Neutrophil (primary cell): Measurements from ENCODE around the gene WT1.
A peak's percentile ranks its signal among the peaks of the same experiment; 100 is the strongest.
"Not testable (repeated sequence)": the region's sequence is repeated elsewhere in the genome, so short reads cannot be mapped to it uniquely, and the experiment has no call there.

Experiments used
- H3K27ac ChIP-seq: fragments of 200-600 bp; sonication (generic); 2 replicates; pipeline ENCODE4 v1.5.1; 2016; ENCODE audit warnings: mild to moderate bottlenecking, moderate library complexity
- H3K27me3 ChIP-seq: fragments of 200-600 bp; sonication (generic); 2 replicates; pipeline ENCODE4 v1.6.0; 2016; ENCODE audit warnings: mild to moderate bottlenecking
- H3K36me3 ChIP-seq: fragments of 200-600 bp; sonication (generic); 2 replicates; pipeline ENCODE4 v1.5.1; 2017
- H3K4me1 ChIP-seq, 2 experiments: fragments of 200-600 bp in 1 of 2; sonication (generic) in 1 of 2; 1 replicate in 1 of 2; 2 replicates in 1 of 2; pipeline versions ENCODE4 v1.5.1 to v1.6.1; 2013 to 2016; ENCODE audit warnings: low read depth in 1 of 2, low read length in 1 of 2, mild to moderate bottlenecking in 1 of 2, moderate library complexity in 1 of 2; ENCODE audit not compliant: control insufficient read depth in 1 of 2, insufficient read depth in 1 of 2
- H3K4me3 ChIP-seq, 2 experiments: fragments of 200-600 bp in 1 of 2; sonication (generic) in 1 of 2; 1 replicate in 1 of 2; 2 replicates in 1 of 2; pipeline ENCODE4 v1.5.1; 2013 to 2016; ENCODE audit warnings: low read depth in 1 of 2, low read length in 1 of 2, mild to moderate bottlenecking in 1 of 2, moderate library complexity in 1 of 2
- H3K9me3 ChIP-seq: fragments of 200-600 bp; sonication (generic); 2 replicates; pipeline ENCODE4 v1.5.1; 2016
- CTCF ChIP-seq: fragments of 200-600 bp; sonication (generic); IDR thresholded peaks from 2 replicates; pipeline ENCODE4 v1.5.1; 2016; ENCODE audit warnings: antibody characterized with exemption

WT1 gene

GRCh38 chr11:32435511-32435941, at the start of gene WT1:
WT1 (minus strand) TSS chr11:32435539.
- H3K9me3 ChIP-seq: no peaks in the 10 kb centered on the region
- peak within 1 kb of the TSS; percentile 23 to 30 for H3K4me3 ChIP-seq
- H3K27ac ChIP-seq: no peak within 1 kb of the TSS

DNA sequence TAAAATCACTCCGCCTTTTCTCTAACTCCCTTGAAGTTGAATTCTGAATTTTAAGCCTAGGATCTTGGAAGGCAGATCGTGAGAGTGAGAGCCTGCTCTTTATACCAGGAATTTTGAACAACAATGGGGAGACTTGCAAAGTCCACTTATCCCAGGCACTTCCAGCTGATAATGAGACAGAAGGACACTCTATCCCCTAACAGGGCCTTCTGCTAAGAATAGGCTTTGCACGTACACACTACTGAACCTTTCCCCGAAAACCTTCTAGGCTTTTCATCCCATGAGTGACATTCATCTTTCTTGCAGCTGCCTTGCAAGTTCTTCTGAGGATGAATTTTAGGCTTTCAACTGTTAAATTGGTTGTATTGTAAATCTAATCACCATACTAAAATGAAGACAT, 44.0 kb upstream of the WT1 start:
- no peaks in the 10 kb centered on the region for H3K9me3 ChIP-seq
- H3K4me1 ChIP-seq: no peaks in the 10 kb centered on the region
- H3K27ac ChIP-seq: no peak overlapping the region
- no peaks in the 10 kb centered on the region for H3K27me3 ChIP-seq
- TF ChIP-seq CTCF: no peak
- H3K4me3 ChIP-seq: no peak overlapping the region
- H3K36me3 ChIP-seq: no peaks in the 10 kb centered on the region

More at GRCh38 chr11:32435511-32435941, at the start of gene WT1:
- Histone ChIP-seq H3K27me3 (peaks cover 100% of the 10 kb centered on the region), H3K36me3 (no peaks in the 10 kb centered on the region), H3K4me1 (peaks cover 45 to 50% of the 10 kb centered on the region in 2 experiments)
- no peak for TF ChIP-seq CTCF

DNA sequence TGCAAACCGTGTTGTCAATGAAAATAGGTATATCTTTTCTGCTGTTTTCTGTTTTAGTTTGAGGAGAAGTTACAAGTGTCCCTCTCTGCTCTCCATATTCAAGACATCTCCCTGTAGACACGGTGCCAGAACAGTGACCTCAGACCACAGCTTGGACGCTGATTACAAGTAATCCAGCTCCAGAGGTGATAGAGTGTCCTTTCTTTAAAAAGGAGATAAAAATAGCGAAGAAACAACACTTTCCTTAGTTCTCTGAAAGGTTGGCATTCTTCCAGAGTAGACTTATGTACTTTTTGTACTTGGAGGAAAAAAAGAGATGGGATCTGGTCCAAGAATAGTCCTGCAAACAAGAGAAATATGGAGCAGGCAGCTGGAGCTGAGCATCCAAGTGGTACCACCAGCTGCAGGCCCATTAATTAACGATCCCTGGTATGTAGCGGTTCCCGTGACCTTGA, 43.0 kb upstream of the WT1 start:
- no peak for TF ChIP-seq CTCF
- no peak overlapping the region for H3K4me3 ChIP-seq
- no peaks in the 10 kb centered on the region for H3K9me3 ChIP-seq
- H3K27ac ChIP-seq: no peak overlapping the region
- no peaks in the 10 kb centered on the region for H3K4me1 ChIP-seq
- no peaks in the 10 kb centered on the region for H3K27me3 ChIP-seq
- H3K36me3 ChIP-seq: no peaks in the 10 kb centered on the region

GRCh38 chr11:32473282-32473909, 38.1 kb upstream of the WT1 start:
- H3K9me3 ChIP-seq: no peaks in the 10 kb centered on the region
- no peak for TF ChIP-seq CTCF
- peaks cover 7 to 12% of the 10 kb centered on the region in 2 experiments for H3K4me1 ChIP-seq
- no peaks in the 10 kb centered on the region for H3K27me3 ChIP-seq
- no peak overlapping the region for H3K27ac ChIP-seq
- no peaks in the 10 kb centered on the region for H3K36me3 ChIP-seq
- no peak overlapping the region for H3K4me3 ChIP-seq

DNA sequence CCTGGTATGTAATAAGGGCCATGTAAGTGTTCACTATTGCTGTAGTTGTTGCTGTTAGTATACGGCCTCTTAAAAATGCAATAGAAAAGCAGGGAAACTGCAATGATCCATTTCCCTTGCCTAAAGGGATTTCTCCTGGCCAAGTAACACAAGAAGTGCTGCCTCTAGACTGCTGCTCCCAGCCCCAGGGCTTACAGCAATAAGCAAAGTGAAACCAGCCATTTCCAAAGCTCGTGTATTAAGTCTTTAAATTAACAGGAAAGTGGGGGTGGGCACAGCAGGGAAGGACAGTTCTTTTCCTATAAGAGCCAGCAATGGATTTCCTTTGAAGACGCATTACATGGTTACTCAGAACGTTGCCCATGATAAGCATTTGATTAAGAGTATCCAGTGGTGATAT, 36.9 kb upstream of the WT1 start:
- Histone ChIP-seq H3K36me3 (no peaks in the 10 kb centered on the region), H3K27me3 (no peaks in the 10 kb centered on the region), H3K27ac (no peak overlapping the region), H3K4me3 (no peak overlapping the region), H3K4me1 (peaks cover 8 to 12% of the 10 kb centered on the region in 2 experiments), H3K9me3 (no peaks in the 10 kb centered on the region)
- no peak for TF ChIP-seq CTCF

- H3K4me3 ChIP-seq, H3K27ac ChIP-seq, H3K36me3 ChIP-seq, H3K9me3 ChIP-seq, H3K27me3 ChIP-seq: not testable (repeated sequence)
- peaks cover 8 to 12% of the 10 kb centered on the region in 2 experiments for H3K4me1 ChIP-seq
Observed at GRCh38 chr11:32471544-32471943, 36.2 kb upstream of the WT1 start.
